Heart left ventricle (tissue), 13 donors: Measurements from ENCODE around the gene YARS1.

Experiments used
- POLR2A ChIP-seq, 2 donors: fragments of 450-650 bp; IDR thresholded peaks; one replicate each; pipeline ENCODE4 v1.6.1; 2017; ENCODE audit warnings: antibody characterized with exemption in 2 of 2, mild to moderate bottlenecking in 2 of 2, moderate library complexity in 2 of 2
- TF ChIP-seq, protein P1 (sequence below), 12 donors: fragments of 200-600 bp; sonication (generic) in 4 of 12; IDR thresholded peaks; one replicate each; pipeline versions ENCODE4 v1.5.0 to v1.8.0; 2018 to 2022; ENCODE audit warnings: antibody characterized with exemption in 12 of 12, mild to moderate bottlenecking in 5 of 12
- donor health status: ischemic (EF 13 %, LVEDD 7.1; RV severe dilation, severe dysfunction).
- donor health status: DM: no; HTN: yes; CAD: no.
- donor health status: DM: no; HTN: no; CAD: no.
- donor health status: ischemic (EF 25% LVEDD 6.9; RV normal size, moderate dysfunction).
- donor health status: ischemic (EF 25% LVEDD 5.7; RV mildly dilated, moderate dysfunction).
- donor health status: ischemic (EF 35%, LVEDD 5.7; RV mildly dilated, moderate dysfunction).
- donor health status: nonischemic (EF 11% LVEDD 7.7; RV severe dilation, severe dysfunction).
- donor health status: DM: yes; HTN: yes; CAD: no.
- donor health status: PGD.
- donor health status: ischemic (EF 29% LVEDD 5.4; RV normal size, mild dysfunction).
- donor health status: nonischemic (EF 23%, LVEDD 6.1; RV moderate dilation, normal function).

DNA sequence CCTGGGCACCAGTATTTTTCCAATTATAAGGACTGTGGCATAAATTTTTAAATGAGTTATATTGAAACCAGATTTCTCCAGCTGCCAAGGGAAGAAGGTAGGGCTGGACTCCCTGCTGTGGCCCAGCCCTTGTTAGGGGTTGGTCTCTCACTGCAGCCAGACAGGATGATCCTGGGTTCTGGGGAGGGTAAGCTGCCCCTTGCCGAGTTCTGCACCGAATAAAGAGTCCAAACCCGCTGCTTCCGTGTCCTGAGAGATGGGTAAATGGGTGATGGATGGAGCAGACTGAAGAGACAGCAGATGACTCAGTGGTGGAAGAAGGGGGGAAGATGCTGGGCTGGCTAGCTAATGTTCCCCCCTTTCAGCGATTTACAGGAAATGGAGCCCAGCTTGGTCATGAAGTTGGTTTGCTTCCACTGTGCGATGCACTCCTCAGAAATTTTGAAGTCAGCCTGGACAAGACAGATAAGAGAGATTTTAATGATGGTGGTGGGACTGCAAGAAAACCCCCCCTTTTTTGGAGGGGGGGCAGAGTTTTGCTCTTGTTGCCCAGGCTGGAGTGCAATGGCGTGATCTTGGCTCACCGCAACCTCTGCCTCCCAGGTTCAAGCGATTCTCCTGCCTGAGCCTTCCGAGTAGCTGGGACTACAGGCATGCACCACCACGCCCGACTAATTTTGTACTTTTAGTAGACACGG, 41.4 kb downstream of the YARS1 start:
- TF ChIP-seq, protein P1, sequence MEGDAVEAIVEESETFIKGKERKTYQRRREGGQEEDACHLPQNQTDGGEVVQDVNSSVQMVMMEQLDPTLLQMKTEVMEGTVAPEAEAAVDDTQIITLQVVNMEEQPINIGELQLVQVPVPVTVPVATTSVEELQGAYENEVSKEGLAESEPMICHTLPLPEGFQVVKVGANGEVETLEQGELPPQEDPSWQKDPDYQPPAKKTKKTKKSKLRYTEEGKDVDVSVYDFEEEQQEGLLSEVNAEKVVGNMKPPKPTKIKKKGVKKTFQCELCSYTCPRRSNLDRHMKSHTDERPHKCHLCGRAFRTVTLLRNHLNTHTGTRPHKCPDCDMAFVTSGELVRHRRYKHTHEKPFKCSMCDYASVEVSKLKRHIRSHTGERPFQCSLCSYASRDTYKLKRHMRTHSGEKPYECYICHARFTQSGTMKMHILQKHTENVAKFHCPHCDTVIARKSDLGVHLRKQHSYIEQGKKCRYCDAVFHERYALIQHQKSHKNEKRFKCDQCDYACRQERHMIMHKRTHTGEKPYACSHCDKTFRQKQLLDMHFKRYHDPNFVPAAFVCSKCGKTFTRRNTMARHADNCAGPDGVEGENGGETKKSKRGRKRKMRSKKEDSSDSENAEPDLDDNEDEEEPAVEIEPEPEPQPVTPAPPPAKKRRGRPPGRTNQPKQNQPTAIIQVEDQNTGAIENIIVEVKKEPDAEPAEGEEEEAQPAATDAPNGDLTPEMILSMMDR (IDR thresholded peaks at IDR 0.05), result no peak
- no peak for TF ChIP-seq POLR2A (IDR thresholded peaks at IDR 0.05)
